ENCODE measurements around the gene PPDPF.
"Not testable (repeated sequence)": the region's sequence is repeated elsewhere in the genome, so short reads cannot be mapped to it uniquely, and the experiment has no call there.

The PPDPF gene

GRCh38 chr20:63520504-63520933, at the start of gene PPDPF:
PPDPF (plus strand) TSS chr20:63520765; CDS start chr20:63521309, 544 bp downstream.
- DNase-seq (ENCODE audit: low spot score), result peak; percentile 100

DNA sequence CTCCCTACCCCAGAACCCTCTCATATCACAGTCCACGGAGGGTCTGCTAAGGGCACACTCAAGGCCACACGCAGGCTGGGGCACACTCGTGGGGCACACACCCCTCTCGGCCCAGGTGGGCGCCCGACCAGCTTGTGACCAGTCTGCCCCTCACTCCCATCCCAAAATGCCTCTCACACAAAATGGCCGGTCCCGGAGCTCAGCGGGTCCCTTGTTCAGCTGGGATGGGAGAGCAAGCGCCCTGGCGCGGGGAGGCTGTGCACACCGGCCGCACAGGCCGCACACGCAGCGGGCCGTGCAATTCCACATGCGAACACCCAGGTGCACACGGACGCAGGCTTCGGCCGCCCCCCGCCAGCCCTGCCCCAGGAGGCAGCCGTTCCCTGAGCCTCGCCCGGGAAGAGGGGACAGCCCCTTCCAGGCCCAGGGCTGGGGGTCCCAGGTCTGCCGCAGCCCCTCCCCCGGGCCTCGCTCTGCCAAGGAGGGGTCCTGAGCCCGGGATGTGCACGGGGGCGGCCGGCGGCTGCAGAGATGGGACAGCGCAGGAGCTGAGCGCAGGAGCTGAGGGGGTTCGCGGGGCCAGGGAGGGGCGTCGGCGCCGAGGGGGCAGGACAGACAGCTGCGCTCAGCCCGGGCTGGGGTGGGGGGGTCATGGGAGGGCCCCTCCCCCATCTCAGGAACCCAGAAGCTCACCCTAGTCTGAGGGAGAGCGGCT, 49.4 kb upstream of the PPDPF start:
- DNase-seq (ENCODE audit: low spot score), result peak; percentile 76

GRCh38 chr20:63471717-63471980, 48.9 kb upstream of the PPDPF start:
- no peak for DNase-seq (ENCODE audit: low spot score)

DNA sequence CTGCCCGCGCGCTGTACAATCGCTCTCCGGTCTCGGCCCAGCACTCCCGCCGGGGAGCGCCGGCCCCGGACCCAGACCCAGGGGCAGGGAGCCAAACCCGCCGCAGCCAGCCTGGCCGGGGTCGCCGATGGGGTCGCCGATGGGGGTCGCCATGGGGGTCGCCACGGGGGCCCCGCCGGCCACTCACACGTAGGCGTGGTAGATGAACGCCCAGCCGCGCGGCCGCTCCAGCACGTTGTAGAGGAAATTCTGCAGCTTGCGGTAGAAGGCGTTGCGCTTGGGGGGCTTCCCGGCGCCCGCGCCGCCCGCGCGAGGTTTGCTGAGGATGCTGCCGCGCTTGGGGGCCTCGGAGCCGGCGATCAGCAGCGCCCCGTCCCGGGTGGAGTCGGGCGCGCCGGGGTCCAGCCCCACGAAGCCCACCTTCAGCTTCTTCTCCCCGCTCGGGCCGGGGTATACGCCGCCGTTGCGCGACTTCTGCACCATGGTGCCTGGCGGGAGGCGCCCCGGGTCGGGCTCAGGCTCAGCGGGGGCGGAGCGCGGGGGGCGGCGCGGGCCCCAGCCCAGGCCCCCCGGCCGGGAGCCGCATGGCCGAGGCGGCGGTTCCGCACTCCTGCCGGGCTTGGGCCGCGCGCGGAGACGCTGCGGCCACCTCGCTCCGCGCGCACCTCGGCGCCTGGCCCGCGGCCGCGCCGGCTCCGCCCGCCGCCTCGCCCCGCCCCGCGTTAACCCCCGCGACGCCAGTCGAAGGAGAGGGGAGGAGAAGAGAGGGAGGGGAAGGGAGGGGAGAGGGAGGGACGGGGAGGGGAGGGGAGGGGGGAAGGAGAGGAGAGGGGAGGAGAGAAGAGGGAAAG, 48.4 kb upstream of the PPDPF start, which contains the start of gene KCNQ2:
KCNQ2 (minus strand) TSS at position 675 of the 851 bp plus-strand sequence; CDS start at position 483, 192 bp downstream.
- DNase-seq (ENCODE audit: low spot score), result peak; percentile 90

- no peak for DNase-seq (ENCODE audit: low spot score)
These were observed 47.6 kb upstream of the PPDPF start for GRCh38 chr20:63472862-63473390.

DNA sequence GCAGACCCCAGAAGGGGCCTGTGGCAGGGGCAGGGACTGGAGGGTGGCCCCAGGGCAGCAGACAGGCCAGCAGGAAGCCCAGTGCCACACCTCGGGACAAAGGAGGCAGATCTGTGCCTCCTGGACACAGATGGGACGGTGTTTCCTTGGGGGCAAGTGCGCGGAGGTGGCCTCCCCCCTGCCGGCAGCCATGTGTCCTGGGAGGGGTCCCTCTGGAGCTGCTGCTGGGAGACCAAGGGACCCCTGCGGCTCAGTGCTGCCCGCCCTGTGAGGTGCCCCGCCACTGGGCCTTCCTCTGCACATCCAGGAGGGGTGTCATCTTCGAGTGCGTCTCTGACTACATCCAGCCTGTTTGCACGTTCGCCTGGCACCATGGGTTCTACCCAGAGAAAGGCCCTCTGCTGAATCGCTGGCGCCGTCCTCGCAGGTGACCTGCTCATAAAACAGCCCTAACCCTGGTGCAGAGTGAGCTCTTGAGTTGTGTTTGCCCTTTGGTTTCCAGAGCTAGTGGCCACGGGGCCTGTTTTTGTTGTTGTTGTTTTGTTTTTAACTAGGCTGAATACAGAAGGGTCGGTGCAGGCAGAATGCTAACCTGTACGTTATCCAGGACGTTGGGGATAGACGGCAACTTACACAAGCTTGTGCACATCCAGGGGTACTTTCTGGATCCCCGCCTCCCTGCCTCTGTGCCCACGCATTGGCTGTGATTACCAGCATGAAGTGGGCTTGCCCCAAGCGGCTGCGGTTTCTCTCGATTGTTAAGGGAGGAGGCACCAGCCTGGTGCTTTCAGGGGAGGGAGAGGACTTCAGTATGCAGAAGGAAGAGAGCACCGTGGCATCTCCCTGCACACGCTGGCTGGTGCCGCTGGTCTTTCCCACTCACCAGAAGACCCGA, 46.8 kb upstream of the PPDPF start:
- DNase-seq (ENCODE audit: low spot score), result no peak

GRCh38 chr20:63475209-63475608, 45.4 kb upstream of the PPDPF start:
- DNase-seq (ENCODE audit: low spot score), result no peak

DNA sequence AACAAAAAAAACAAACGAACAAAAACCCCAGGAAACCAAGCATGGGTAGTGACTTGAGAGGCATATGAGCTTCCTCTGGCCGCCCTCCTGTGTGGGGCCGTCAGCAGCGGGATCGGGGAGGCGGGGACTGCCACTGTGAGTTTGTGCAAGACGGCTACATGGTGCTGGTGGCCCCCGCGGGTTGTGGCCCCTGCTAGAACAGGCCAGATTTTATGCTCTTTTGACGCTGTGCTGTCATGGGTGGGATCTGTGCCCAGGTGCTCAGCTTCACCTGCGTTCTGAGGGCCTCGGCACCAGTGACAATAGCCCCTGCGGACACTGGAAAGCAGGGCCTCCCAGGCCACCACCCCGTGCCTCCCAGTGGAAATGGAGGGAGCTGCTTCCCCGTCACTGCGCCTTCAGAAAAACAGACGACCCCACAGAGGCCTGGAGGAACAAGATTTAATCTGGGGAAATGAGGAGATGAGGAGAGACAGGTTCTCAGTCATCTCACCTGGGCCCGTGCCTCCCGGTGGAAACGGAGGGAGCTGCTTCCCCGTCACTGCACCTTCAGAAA, 43.4 kb upstream of the PPDPF start:
- no peak for DNase-seq (ENCODE audit: low spot score)

DNA sequence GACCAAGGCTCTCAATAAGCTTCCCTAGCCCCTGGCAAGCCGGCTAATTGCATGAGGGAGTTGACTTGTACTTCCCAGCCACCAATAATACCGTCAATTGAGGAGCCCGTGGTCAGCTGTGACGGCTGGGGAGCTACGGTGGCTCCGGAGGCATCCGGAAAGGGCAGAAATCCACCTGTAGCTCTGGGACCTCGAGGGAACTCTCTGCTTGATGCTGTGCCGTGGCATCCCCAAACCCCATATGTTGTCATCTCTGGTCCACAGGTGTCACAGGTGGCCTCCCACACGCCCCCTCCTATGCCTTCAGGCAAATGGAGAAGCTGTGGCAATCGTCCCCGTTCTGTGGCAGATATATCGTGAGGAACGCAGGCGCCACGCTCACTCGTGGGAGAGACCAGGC, 42.6 kb upstream of the PPDPF start:
- no peak for DNase-seq (ENCODE audit: low spot score)

DNA sequence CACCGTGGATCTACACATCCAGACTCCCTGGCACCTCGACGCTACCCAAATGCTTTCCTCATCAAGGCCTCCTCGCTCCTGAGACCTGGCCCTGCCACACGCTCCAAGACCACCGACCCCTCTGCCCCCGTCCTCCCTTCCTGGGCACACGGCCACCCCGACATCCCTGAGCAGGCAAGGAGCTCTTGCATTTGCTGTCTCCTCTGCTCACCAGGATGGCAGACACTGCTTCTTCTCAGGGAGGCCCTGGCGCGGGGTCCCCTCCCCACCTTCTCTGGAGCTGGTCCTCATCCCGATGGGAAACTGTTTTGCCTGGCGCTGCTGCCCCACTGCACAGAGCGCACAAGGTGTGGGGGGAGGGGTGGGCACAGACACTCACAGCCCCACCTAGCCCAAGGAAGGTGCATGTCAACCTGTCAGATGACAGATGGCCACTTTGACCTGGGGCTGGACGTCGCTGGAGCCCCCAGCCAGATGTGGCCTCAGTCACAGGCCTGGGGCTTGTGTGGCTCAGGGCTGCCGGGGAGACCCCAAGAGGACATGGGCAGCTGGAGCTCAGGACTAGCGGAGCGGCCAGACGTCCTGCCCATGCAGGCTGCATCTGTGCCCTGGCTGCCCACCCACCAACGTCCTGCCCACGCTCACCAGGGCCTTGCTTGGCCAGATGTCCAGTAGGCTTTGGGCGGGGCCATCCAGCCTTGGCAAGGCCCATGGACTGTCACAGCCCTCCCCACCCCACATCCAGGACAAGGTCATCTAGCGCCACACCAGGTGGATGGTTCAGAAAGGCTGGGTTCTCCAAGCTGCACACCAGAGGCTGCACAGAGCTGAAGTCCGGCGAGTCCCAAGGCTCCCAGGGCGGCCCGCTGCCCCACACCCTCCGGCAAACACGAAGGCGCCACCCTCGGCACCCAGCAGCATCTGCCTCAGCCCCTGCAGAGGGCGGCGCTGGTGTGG, 41.9 kb upstream of the PPDPF start:
- DNase-seq (ENCODE audit: low spot score), result no peak

DNA sequence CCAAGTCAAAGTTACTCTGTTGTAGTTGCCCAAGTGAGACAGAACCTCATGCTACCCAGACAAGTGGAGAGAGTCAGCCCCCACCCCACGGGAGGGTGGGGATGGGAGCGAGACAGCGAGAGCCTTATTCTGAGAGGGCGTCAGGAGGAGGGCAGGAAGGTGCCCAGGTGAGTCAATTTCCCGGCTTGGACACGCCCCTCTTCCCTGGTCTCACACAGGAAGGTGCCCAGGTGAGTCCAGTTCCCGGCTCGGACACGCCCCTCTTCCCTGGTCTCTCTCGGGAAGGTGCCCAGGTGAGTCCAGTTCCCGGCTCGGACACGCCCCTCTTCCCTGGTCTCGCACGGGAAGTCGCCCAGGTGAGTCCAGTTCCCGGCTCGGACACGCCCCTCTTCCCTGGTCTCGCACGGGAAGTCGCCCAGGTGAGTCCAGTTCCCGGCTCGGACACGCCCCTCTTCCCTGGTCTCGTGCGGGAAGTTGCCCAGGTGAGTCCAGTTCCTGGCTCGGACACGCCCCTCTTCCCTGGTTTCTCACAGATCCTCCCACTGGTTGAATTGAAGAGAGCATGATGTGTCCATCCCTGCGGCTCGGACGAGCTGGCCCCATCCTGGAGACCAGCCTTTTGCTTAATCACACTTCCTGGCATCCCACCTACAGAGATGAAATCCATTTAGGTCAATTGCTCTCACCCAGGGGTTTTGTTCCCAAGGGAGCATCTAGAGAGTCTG, 40.7 kb upstream of the PPDPF start:
- not testable (repeated sequence) for DNase-seq (ENCODE audit: low spot score)

- no peak for DNase-seq (ENCODE audit: low spot score)
These were observed 39.1 kb upstream of the PPDPF start for GRCh38 chr20:63481503-63481902.

DNA sequence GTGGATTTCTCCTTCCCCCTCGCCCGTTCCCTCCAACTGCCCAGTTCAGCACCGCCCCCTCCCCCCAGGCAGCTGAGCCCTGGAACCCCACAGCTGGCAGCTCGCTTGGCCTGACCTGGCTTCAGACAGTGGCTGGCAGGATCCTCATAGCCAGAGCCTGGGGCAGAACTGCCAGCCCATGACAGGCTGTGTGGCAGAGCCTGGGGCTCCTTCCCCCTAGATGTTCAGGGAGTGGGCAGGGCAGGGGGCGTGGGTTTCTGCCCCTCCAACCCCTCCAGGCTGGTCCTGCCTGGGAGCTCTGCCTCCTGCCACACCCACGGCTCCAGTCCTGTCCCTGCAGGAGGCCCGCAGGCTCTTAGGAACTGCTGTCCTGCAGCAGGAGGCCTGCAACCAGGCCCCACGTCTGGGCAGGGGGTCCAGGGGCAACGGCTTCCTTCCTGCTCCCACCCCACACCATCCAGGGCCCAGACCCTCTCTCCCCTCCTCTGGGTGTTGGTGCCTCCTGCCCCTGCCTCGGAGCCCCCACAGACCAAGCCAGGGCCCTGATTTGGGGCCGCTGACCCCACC, 38.5 kb upstream of the PPDPF start:
- no peak for DNase-seq (ENCODE audit: low spot score)

DNA sequence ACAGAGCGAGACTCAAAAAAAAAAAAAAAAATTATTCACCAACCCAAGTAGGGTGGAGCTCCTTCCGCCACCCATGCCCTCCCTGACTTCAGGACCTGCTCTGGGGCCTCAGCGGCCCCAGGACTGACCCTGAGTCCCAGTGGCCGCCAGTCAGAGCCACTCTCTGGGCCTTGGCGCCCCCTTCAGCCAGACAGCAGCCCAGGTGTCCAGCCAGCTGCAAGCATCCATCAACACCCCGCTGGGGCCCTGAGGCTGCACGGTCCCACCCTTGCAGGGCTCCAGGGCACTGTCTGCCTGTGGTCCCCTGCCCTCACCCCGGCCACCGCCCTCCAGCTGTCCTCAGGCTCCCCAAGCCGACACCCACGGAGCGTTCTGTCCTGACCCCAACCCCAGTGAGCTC, 36.7 kb upstream of the PPDPF start:
- DNase-seq (ENCODE audit: low spot score), result peak; percentile 74

DNA sequence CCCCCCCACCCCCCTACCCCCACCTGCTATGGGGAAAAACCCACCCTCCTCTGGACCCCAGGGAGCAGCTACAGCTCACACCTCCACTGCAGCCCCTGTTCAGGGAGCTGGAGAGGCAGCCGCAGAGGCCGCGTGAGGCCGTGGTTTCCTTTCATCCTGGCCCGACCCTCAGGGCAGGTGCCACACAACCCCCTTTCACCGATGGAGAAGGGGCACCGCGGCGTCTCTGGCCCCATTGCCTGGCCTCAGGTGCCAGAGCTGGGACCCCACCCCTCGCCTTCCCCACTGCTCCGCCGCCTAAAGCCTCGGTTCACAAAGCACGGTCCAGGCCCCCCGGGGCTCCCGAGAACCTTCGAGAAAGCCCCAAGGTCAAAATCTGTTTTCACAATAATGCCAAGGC, 36.3 kb upstream of the PPDPF start:
- no peak for DNase-seq (ENCODE audit: low spot score)

DNA sequence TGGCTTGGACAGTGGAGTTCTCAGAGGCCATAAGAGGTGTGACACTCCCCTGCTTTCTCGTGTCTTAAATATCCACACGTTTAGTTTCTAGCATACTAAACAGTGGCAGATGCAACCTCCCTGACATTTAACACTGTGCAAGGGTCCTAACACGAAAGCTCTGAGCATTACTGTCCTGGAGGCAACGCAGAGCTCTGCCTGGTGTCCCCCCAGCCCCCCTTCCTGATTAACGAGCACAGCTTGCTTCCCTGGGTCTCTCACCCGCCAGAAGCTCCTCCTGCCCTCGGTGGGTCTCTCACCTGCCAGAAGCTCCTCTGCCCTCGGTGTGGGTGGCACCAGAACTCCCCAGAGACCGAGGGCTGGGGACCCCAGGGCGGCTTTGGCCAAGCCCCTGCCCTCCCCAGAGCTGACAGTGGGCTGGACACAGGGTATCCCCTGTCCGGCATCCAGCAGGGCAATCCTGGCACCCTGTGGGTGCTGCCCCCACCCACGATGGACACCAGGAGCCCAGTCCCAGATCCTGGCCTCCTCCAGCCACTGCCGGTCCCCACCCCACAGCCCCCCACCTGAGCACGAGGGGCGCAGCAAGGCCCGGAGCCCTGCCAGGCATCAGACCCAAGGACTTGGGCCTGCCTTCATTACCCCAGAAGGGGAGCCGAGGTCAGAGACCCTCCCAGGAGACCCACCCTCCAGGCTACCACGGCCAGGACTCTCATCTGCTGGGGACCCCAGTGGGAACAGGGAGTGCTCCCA, 35.7 kb upstream of the PPDPF start:
- no peak for DNase-seq (ENCODE audit: low spot score)

DNA sequence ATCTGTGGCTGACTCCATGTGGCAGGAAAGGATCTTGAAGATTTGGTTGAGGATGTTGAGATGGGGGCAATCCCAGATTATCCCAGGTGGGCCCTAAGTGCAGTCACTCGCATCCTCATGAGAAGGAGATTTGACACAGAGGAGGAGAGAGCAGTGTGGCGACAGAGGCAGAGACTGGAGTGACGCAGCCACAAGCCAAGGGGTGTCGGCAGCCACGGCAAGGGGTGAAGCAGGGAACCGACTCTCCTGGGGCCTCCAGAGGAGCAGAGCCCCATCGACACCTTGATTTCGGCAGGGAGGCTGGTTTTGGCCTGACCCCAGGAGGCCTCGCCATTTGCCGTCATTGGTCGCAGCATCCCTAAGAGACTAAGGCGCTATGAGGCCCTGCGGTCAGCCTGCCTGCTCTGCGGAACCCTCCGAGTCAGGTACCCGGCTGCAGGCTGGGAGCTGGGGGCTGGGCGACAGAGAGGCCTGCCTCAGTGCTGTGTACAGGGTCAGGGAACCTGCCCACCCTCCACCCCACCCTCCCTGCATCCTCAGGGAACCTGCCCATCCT, 34.2 kb upstream of the PPDPF start:
- no peak for DNase-seq (ENCODE audit: low spot score)

GRCh38 chr20:63487116-63487764, 33.3 kb upstream of the PPDPF start:
- DNase-seq (ENCODE audit: low spot score), result no peak

Data from D341Med (cell line).